GM12873 (cell line): ENCODE results near the gene AKT3.

Experiments used
- TF ChIP-seq, protein P1 (sequence below): IDR thresholded peaks from 2 replicates; pipeline ENCODE4 v1.5.1; 2012; ENCODE audit warnings: low read depth, mild to moderate bottlenecking, moderate library complexity, low read length, control low read depth; ENCODE audit not compliant: insufficient read depth; ENCODE audit errors: missing control alignments

Gene AKT3

DNA sequence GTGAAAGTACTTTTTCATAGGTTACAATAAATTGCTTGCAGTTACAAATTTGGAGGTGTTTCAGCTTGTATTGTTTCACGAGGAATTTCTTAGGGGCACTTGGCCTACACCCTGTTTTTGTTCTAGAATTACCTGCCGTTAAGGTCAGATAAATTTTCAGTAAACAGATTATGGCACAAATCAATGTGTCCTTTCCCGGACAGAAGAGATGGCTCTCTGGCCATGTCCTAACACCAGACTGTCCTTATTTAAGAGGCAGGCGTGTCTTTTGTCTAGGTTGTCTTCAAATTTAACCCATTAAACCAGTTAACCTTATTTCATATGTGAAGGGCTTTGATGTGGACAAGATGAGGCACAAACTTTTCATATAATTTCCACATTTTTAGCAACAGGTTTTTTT lies 350.8 kb downstream of the AKT3 start:
- TF ChIP-seq, protein P1, sequence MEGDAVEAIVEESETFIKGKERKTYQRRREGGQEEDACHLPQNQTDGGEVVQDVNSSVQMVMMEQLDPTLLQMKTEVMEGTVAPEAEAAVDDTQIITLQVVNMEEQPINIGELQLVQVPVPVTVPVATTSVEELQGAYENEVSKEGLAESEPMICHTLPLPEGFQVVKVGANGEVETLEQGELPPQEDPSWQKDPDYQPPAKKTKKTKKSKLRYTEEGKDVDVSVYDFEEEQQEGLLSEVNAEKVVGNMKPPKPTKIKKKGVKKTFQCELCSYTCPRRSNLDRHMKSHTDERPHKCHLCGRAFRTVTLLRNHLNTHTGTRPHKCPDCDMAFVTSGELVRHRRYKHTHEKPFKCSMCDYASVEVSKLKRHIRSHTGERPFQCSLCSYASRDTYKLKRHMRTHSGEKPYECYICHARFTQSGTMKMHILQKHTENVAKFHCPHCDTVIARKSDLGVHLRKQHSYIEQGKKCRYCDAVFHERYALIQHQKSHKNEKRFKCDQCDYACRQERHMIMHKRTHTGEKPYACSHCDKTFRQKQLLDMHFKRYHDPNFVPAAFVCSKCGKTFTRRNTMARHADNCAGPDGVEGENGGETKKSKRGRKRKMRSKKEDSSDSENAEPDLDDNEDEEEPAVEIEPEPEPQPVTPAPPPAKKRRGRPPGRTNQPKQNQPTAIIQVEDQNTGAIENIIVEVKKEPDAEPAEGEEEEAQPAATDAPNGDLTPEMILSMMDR: no peak

DNA sequence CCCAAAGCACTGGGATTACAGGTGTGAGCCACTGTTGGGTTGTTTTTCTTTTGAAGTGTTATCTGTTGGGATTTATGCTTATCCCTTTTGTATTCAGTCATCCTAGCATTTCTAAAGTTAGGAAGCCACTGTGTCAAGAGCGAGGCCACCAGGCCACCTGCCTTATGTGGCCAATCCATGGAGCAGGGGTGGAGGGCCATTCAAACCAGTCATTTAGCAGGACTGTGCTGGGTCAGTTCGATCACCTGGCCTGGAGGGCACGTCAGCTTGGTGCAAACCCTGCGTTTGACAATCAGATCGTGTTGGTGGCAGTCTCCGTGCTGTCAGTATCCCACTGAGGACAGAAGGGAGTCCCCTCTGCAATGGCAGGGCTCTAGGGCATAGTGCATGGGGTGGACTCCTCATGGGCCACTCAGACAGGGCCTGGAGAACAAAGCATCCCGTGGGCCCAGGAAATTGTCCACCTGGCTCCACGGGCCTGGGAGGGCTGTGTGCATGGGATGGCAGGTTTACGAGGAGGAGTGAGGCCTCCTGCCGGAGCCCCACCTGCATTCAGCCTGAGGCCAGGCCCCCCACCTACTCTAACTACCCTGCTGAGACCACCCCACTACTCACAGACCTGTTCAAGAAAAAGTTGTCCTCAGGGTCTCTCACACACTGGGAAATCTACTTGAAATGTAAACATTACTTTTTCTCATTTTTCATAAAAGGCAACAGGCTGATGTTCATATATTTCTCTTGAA lies 351.9 kb downstream of the AKT3 start:
- TF ChIP-seq, protein P1: no peak

DNA sequence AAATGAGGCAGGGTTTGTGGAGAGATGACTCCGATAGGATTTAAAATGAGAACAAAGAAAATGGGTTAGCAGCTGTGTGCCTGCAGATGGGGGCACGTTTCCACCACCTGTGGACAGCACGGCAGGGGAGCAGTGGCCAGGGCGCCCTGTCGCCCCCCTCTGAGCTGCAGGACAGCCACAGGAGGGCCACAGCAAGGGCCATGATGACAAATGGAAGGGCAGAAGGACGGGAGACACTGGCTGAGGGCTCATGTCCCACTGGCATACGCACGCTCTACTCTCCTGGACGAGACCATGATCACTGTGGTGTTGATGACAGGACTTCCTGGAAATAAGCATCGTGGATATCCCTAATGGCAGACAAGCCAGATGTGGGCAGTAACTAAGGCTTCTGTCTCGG lies 353.2 kb downstream of the AKT3 start:
- TF ChIP-seq, protein P1: no peak

DNA sequence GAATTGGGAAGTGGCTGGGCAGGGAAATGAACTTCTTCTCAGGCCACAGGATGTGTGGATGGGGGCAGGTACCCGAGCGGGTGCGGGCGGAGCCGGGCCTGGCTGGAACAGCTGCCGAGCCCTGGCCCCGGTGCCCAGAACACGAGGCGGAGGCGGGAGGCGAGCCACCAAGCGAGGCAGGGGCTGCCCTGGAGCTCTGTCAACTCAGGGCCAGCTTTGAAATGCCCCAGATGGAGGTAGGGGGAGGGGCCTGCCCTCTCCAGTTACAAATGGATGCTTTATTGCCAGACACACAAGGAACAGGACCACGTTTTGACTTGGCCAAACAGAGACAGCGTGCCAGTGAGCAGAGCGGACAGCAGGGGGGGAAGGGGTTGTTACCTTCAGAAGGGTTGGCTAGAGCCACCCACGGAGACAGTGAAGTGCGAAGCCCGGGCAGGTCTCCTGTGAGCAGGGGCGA lies 353.8 kb downstream of the AKT3 start:
- TF ChIP-seq, protein P1: no peak

DNA sequence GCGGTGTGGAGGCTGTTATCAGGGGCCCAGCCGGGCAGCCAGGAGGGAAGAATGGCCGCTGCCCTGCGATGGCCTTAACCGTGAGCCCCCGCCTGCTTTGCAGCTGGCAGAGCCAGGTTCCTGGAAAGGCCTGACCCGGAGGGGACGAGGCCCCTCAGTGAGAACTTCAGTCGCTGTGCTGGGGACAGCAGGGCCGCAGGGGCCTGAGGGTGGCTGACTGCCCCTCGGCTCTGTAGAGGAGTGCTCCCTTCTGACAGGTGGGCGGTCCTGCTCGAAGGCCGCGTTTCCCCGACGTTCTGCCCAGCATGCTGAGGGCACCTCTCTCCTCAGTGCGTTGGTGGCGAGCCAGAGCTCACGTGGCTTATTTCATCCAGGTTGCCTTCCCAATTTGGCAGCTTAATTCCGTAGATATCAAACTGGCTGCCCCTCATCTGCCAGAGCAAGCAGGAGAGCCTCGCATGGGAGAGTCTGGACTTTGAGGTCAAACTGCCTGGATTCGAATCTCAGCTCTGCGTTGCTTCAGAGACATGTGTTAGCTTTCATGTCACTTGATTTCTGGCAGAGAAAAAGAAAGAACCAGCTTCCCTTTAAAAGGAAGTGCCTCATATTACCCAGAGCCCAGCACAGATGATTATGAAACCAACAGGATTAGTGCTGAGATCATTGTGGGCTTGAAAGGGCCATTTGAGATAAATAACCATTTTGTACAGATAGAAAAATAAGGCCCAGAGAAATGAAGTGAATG lies 354.4 kb downstream of the AKT3 start:
- TF ChIP-seq, protein P1: no peak

DNA sequence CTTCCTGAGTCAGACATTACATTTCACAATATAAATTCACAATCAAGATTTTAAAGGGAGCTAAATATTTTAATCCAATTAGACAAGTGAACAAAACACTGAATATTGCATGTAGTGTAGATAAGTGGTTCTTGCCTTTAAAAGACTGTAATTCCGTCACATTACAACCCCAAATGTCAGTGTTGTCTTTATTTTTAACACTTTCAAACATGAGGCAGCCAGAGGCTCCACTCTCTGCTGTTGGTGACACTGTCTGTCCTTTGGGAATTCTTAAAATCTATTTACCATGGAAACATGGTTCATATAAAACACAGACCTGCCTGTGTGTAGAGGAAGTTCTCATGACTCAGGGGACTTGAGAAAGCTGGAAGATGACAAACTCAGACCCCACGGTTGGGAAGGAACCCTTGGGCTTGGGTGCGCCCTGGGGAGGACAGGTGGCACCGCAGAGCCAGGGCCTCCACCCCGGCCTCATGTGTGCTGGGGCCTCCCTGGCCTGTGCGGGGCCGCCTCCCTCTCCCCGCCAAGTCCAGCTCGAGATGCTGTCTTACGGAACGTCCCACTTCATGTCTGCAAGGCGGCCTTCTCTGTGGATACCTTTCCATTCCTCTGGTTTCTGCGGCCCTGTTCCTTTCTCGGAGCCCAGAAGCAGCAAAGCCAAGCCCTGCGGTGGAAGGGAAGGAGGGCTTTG lies 355.2 kb downstream of the AKT3 start:
- TF ChIP-seq, protein P1: no peak
